Esophagus squamous epithelium (tissue), 4 donors: ENCODE results near the gene BARX2.

Experiments
- CTCF ChIP-seq, 6 experiments: fragments of 450-650 bp in 4 of 6; fragments of 200-600 bp in 2 of 6; sonication (generic) in 2 of 6; IDR thresholded peaks; one replicate each; pipeline ENCODE4 v1.5.1; 2016 to 2019; ENCODE audit warnings: antibody characterized with exemption in 6 of 6, mild to moderate bottlenecking in 4 of 6, moderate library complexity in 4 of 6
- POLR2A ChIP-seq, 4 donors: fragments of 450-650 bp; IDR thresholded peaks; one replicate each; pipeline ENCODE4 v1.6.1; 2017; ENCODE audit warnings: antibody characterized with exemption in 4 of 4, mild to moderate bottlenecking in 4 of 4, moderate library complexity in 3 of 4

GRCh38 chr11:129417458-129417857 is 41.8 kb downstream of the BARX2 start:
- TF ChIP-seq CTCF (IDR thresholded peaks at IDR 0.05) (no peak), POLR2A (IDR thresholded peaks at IDR 0.05) (no peak)
